HG03025 (cell line): Measurements from ENCODE around the gene PSRC1.

ENCODE experiments used
- ATAC-seq: cut with Tn5 transposase; IDR thresholded peaks from one replicate; pipeline ENCODE4 v1.9.1; 2021; ENCODE audit warnings: mild to moderate bottlenecking, moderate library complexity; ENCODE audit not compliant: unreplicated experiment, low FRiP score

The PSRC1 gene

GRCh38 chr1:109249654-109250401 is 33.1 kb downstream of the PSRC1 start:
- ATAC-seq, result no peak

GRCh38 chr1:109248797-109249629 is 33.9 kb downstream of the PSRC1 start, which contains the start of gene CELSR2:
CELSR2 (plus strand) TSS chr1:109249539; CDS start chr1:109250080, 541 bp downstream.
- ATAC-seq, result peak; percentile 53

- ATAC-seq, result no peak
These were observed 34.5 kb downstream of the PSRC1 start for GRCh38 chr1:109248444-109248796.

- no peak for ATAC-seq
These were observed 35.3 kb downstream of the PSRC1 start for GRCh38 chr1:109247401-109248365.

- ATAC-seq, result no peak
These were observed 36.8 kb downstream of the PSRC1 start for GRCh38 chr1:109246141-109246551.

- no peak for ATAC-seq
These were observed 38.9 kb downstream of the PSRC1 start for GRCh38 chr1:109243860-109244552.

- ATAC-seq, result no peak
These were observed 39.7 kb downstream of the PSRC1 start for GRCh38 chr1:109243221-109243620.

GRCh38 chr1:109242387-109242786 is 40.6 kb downstream of the PSRC1 start:
- ATAC-seq, result no peak

- no peak for ATAC-seq
These were observed 41.1 kb downstream of the PSRC1 start for GRCh38 chr1:109241841-109242345.

GRCh38 chr1:109241344-109241743 is 41.6 kb downstream of the PSRC1 start:
- no peak for ATAC-seq

GRCh38 chr1:109240158-109241152 is 42.5 kb downstream of the PSRC1 start:
- no peak for ATAC-seq

- no peak for ATAC-seq
These were observed 43.4 kb downstream of the PSRC1 start for GRCh38 chr1:109239409-109240068.

GRCh38 chr1:109239047-109239408 is 43.9 kb downstream of the PSRC1 start:
- no peak for ATAC-seq

GRCh38 chr1:109238382-109238781 is 44.6 kb downstream of the PSRC1 start:
- no peak for ATAC-seq

GRCh38 chr1:109237512-109237911 is 45.4 kb downstream of the PSRC1 start:
- ATAC-seq, result no peak

- ATAC-seq, result no peak
These were observed 47.8 kb downstream of the PSRC1 start for GRCh38 chr1:109235137-109235536.

- no peak for ATAC-seq
These were observed 51.9 kb downstream of the PSRC1 start for GRCh38 chr1:109231066-109231465.
